ENCODE data around the gene TEX11.

DNA sequence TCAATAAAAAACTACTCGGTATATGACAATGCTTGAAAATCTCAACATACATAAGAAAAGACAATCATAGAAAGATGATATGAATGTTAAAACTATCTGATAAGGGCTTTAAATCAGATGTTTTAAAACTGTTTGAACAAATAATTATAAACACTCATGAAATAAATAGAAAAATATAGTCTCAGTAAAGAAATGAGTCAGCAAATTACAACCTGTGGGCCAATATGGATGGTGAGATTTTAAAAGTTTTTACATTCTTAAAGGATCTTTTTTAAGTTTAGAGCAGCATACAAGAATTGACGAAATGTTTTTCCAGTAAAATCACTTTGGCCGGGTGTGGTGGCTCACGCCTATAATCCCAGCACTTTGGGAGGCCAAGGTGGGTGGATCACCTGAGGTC lies 83.1 kb downstream of the TEX11 start:
- TF ChIP-seq CTCF (IDR thresholded peaks at IDR 0.05): no peak
- TF ChIP-seq POLR2A (IDR thresholded peaks at IDR 0.05): no peak
- TF ChIP-seq EP300 (IDR thresholded peaks at IDR 0.05): no peak
